Measurements from ENCODE around the gene DNAI4. TPM values are rescaled to one million over a fixed set of nuclear protein-coding genes. Genes with fewer than 3 reads are reported as not detected.
"Not testable (repeated sequence)": the region's sequence is repeated elsewhere in the genome, so short reads cannot be mapped to it uniquely, and the experiment has no call there.

DNAI4 gene, protein sequence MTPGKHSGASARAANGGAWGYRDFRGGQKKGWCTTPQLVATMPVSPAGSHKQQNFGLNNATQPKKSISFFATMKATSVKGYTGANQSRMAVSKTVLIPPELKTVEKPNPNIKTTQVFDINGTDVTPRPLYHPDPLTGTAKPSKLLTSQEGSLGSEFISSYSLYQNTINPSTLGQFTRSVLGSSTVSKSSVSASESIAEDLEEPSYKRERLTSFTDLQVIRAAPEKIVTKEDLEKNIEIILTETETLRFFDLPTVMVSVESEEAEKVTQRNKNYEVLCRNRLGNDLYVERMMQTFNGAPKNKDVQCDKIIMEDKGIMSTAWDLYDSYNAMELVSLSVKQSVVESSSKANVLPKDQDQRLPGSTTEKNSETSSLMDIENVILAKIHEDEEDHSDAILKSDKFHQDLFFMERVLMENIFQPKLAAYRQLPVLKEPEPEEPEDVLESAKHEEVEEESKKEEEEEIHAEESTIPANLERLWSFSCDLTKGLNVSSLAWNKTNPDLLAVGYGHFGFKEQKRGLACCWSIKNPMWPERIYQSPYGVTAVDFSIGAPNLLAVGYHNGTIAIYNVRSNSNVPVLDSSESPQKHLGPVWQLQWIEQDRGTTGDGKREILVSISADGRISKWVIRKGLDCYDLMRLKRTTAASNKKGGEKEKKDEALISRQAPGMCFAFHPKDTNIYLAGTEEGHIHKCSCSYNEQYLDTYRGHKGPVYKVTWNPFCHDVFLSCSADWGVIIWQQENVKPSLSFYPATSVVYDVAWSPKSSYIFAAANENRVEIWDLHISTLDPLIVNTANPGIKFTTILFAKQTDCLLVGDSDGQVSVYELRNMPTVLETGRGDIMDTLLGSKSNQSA
- total RNA-seq (2022) (0.84 and 1.4 TPM in 2 replicates), Bru-seq, nascent RNA (percentile 33 among the genes with signal in this experiment), BruChase-seq, experiment 1, labeled RNA remaining after a 2-hour chase (percentile 31 among the genes with signal in this experiment), BruChase-seq, experiment 2, labeled RNA remaining after a 6-hour chase (percentile 29 among the genes with signal in this experiment)
- long read RNA-seq, result 0 reads

DNA sequence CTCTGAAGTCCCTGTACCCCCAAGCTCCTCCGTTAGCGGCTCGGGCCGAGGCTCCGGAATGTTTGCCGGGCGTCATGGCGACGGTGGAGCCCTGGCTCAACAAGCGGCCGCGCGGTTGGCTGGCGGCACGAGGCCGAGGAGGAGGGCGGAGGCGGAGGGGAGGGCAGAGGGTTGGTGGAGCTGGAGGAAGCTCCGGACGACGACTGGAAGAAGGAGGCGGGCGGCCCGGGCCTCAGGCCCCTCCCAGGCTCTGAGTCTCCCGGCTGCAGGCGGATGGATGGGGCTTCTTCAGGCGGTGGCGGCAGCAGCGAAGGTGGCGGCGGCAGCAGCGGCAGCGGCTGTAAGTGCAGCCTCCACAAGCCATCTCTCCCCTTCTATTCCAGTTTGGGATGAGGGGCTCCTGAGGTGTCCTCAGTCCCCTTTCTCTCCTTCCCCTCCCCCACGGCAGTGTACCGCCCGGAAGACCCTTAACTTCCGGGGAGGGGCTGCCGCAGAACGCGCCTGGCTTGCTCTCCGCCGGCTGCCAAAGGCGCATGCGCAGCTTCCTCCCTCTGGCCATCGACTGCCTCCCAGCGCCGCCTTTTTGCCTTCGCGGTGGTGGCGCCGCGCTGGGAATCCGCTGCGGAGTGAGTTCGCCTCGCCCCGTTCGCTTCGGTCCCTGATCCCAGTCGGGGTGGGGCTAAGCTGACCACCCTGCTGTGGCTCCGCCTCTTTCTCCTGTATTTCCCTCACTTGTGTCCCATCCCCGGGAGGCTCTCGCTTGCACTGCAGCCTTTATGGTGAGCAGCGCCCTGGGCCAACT lies at the start of gene DNAI4, which contains the start of gene MIER1:
TSS of gene DNAI4 (minus strand) at position 101 of the 802 bp plus-strand sequence. CDS start at position 76, 25 bp downstream.
TSS of gene MIER1 (plus strand) at position 235 of the 802 bp plus-strand sequence. CDS start at position 274, 39 bp downstream.
- Histone ChIP-seq H3K9me3 (no peaks in the 10 kb centered on the region), H3K4me1 (0 out of 2 replicates have a peak, but pooled peaks cover 5% of the 10 kb centered on the region), H3K27me3 (replicated peaks; ENCODE audit: control insufficient read depth, insufficient read depth, low read length) (no peaks in the 10 kb centered on the region), H3K4me3 (ENCODE audit: low read depth, low read length) (peak within 1 kb of the TSS; percentile 58), H3K36me3 (ENCODE audit: control insufficient read depth, insufficient read depth, low read length) (no peaks in the 10 kb centered on the region)
- no peaks in the 10 kb centered on the region for H3K27me3 Mint-ChIP-seq (ENCODE audit: insufficient read depth, unreplicated experiment)
- intact Hi-C loops (cut with micrococcal nuclease; ENCODE audit: unreplicated experiment), result no loop called here
- BruUV-seq (replicated peaks), result no TSS peak
- ChIA-PET POLR2A (interaction anchor here (0.5 to 1.5 kb wide), 2 partner anchors 128 to 507 kb away, joined by 3 read pairs; no protein-coding TSS in a partner anchor), CTCF (no interaction called here)
- no peaks in the 10 kb centered on the region for H3K4me1 Mint-ChIP-seq (ENCODE audit: low read depth, unreplicated experiment)
- peak within 1 kb of the TSS; percentile 89 for H3K27ac Mint-ChIP-seq (ENCODE audit: unreplicated experiment)
- H3K36me3 Mint-ChIP-seq (ENCODE audit: insufficient read depth, unreplicated experiment), result peaks cover 14% of the 10 kb centered on the region
- TF ChIP-seq, protein P1, sequence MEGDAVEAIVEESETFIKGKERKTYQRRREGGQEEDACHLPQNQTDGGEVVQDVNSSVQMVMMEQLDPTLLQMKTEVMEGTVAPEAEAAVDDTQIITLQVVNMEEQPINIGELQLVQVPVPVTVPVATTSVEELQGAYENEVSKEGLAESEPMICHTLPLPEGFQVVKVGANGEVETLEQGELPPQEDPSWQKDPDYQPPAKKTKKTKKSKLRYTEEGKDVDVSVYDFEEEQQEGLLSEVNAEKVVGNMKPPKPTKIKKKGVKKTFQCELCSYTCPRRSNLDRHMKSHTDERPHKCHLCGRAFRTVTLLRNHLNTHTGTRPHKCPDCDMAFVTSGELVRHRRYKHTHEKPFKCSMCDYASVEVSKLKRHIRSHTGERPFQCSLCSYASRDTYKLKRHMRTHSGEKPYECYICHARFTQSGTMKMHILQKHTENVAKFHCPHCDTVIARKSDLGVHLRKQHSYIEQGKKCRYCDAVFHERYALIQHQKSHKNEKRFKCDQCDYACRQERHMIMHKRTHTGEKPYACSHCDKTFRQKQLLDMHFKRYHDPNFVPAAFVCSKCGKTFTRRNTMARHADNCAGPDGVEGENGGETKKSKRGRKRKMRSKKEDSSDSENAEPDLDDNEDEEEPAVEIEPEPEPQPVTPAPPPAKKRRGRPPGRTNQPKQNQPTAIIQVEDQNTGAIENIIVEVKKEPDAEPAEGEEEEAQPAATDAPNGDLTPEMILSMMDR (IDR thresholded peaks at IDR 0.05; ENCODE audit: insufficient read depth in 1 of 2, low read depth in 1 of 2, low read length in 1 of 2, severe bottlenecking in 1 of 2, unreplicated experiment in 1 of 2), result no peak
- peak; percentile 94 to 96 for DNase-seq
- peak within 1 kb of the TSS; percentile 89 for H3K4me3 Mint-ChIP-seq (ENCODE audit: unreplicated experiment)
- H3K9me3 Mint-ChIP-seq (ENCODE audit: unreplicated experiment), result no peaks in the 10 kb centered on the region

DNA sequence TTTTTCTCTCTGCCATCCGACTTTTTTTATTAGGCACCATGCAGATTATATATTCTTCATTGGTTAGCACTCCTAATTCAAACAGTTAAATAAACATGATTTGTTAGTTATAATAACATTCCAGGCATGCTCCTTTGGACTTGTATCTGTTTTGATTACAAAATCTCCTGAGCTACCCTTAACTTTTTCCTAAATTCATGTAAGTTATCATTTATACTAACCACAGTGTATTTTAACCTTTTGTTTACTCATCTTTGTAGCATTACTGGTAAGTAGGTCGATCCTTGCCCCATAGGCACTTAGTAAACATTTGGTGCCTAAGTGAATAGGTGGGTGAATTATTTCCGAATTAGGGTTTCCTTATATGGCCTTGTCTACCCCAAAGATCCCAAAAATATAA lies 43.9 kb upstream of the DNAI4 start:
- Histone ChIP-seq H3K27me3 (replicated peaks; ENCODE audit: control insufficient read depth, insufficient read depth, low read length) (no peaks in the 10 kb centered on the region), H3K9me3 (no peaks in the 10 kb centered on the region), H3K36me3 (ENCODE audit: control insufficient read depth, insufficient read depth, low read length) (no peaks in the 10 kb centered on the region), H3K4me1 (no peaks in the 10 kb centered on the region), H3K4me3 (ENCODE audit: low read depth, low read length) (no peak overlapping the region)
- TF ChIP-seq, protein P1 (IDR thresholded peaks at IDR 0.05; ENCODE audit: insufficient read depth in 1 of 2, low read depth in 1 of 2, low read length in 1 of 2, severe bottlenecking in 1 of 2, unreplicated experiment in 1 of 2), result no peak
- Mint-ChIP-seq H3K4me1 (ENCODE audit: low read depth, unreplicated experiment) (peaks cover 6% of the 10 kb centered on the region), H3K27me3 (ENCODE audit: insufficient read depth, unreplicated experiment) (no peaks in the 10 kb centered on the region), H3K9me3 (ENCODE audit: unreplicated experiment) (peaks cover 9% of the 10 kb centered on the region), H3K4me3 (ENCODE audit: unreplicated experiment) (no peak overlapping the region), H3K36me3 (ENCODE audit: insufficient read depth, unreplicated experiment) (peaks cover 39% of the 10 kb centered on the region), H3K27ac (ENCODE audit: unreplicated experiment) (no peak overlapping the region)
- no TSS peak for BruUV-seq (replicated peaks)
- intact Hi-C loops (cut with micrococcal nuclease; ENCODE audit: unreplicated experiment), result no loop called here
- DNase-seq, result no peak
- ChIA-PET CTCF (no interaction called here), POLR2A (no interaction called here)

DNA sequence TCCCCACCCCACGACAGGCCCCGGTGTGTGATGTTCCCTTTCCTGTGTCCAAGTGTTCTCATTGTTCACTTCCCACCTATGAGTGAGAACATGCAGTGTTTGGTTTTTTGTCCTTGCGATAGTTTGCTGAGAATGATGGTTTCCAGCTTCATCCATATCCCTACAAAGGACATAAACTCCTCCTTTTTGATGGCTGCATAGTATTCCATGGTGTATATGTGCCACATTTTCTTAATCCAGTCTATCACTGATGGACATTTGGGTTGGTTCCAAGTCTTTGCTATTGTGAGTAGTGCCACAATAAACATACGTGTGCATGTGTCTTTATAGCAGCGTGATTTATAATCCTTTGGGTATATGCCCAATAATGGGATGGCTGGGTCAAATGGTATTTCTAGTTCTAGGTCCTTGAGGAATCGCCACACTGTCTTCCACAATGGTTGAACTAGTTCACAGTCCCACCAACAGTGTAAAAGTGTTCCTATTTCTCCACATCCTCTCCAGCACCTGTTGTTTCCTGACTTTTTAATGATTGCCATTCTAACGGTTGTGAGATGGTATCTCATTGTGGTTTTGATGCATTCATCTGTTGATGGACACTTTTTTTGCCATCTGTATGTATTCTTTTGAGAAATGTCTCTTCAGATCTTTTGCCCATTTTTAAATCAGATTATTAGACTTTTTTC lies 41.7 kb upstream of the DNAI4 start:
- POLR2A ChIA-PET; intact Hi-C loops (cut with micrococcal nuclease; ENCODE audit: unreplicated experiment); CTCF ChIA-PET; BruUV-seq (replicated peaks); H3K4me1 Mint-ChIP-seq (ENCODE audit: low read depth, unreplicated experiment); H3K27me3 ChIP-seq (replicated peaks; ENCODE audit: control insufficient read depth, insufficient read depth, low read length); H3K4me1 ChIP-seq; H3K9me3 ChIP-seq; H3K27me3 Mint-ChIP-seq (ENCODE audit: insufficient read depth, unreplicated experiment); H3K9me3 Mint-ChIP-seq (ENCODE audit: unreplicated experiment); DNase-seq; H3K4me3 ChIP-seq (ENCODE audit: low read depth, low read length); H3K4me3 Mint-ChIP-seq (ENCODE audit: unreplicated experiment); H3K27ac Mint-ChIP-seq (ENCODE audit: unreplicated experiment); H3K36me3 ChIP-seq (ENCODE audit: control insufficient read depth, insufficient read depth, low read length): not testable (repeated sequence)
- peaks cover 32% of the 10 kb centered on the region for H3K36me3 Mint-ChIP-seq (ENCODE audit: insufficient read depth, unreplicated experiment)

Measured in Caco-2 (cell line).